GM18519 (cell line): ENCODE data around the gene MIA.
"Not testable (repeated sequence)": the region's sequence is repeated elsewhere in the genome, so short reads cannot be mapped to it uniquely, and the experiment has no call there.

Experiments
- ATAC-seq: cut with Tn5 transposase; IDR thresholded peaks from one replicate; pipeline ENCODE4 v1.9.1; 2021; ENCODE audit warnings: mild to moderate bottlenecking, moderate library complexity; ENCODE audit not compliant: unreplicated experiment, low FRiP score

Gene MIA

GRCh38 chr19:40815223-40815622 lies 39.9 kb downstream of the MIA start:
- no peak for ATAC-seq

GRCh38 chr19:40818480-40819399 lies 43.4 kb downstream of the MIA start:
- ATAC-seq: not testable (repeated sequence)

- ATAC-seq: not testable (repeated sequence)
These were observed 44.3 kb downstream of the MIA start for GRCh38 chr19:40819479-40820234.

GRCh38 chr19:40822161-40822560 lies 46.8 kb downstream of the MIA start:
- no peak for ATAC-seq

GRCh38 chr19:40822704-40823553 lies 47.6 kb downstream of the MIA start:
- ATAC-seq: not testable (repeated sequence)

GRCh38 chr19:40824916-40825315 lies 49.6 kb downstream of the MIA start:
- ATAC-seq: not testable (repeated sequence)

- ATAC-seq: not testable (repeated sequence)
These were observed 50.3 kb downstream of the MIA start for GRCh38 chr19:40825460-40826095.

DNA sequence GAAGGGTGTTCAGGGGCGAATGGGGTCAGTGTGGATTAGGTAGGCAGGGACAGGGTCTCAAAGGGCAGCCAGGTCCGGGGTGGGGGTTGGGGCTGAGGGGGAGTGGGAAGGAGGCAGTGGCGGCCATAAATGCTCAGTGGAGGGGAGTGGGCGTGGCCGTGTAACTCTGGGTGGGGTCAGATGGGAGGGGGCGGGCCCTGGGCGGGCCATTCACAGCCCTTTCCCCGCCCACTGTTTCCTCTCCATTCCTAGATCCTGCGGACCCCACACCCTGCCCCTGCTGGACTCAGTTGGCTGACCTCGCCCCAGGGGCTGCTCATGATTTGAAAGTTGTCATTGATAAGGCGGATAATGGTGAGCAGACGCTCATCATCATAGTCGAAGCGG lies 51.0 kb downstream of the MIA start:
- ATAC-seq: not testable (repeated sequence)

DNA sequence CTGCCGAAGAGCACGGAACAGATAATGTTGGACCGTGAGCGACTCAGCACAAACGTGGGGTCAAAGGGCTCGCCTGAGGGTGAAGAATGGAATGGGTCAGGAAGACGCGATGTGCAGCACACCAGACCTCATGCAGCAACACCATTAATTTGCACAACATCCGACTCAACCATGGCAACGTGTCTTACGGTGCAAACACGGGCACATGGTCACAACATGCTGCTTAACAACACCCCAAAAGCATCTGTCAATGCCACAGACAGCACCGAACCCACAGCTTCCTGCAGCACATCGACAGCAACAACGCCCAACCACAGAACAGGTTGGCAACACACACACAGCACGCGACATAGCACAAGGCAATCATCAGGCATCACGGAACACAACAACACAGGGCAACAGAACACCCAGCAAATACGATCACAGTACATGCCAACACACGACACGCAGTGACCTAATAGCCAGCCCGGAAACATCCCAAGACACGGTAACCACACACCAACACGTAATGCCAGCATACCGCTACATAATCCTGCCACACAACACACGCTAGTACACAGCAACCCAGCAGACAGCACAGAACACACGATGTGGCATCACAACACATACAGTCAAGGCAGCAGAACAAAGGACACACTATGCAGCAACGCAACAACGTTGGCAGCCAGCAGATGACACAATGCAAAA lies 51.5 kb downstream of the MIA start:
- ATAC-seq: not testable (repeated sequence)
